ENCODE data around the gene HRK. TPM values are rescaled to one million over a fixed set of nuclear protein-coding genes. Genes with fewer than 3 reads are reported as not detected.

Gene HRK
- total RNA-seq, 1 experiment from 2014 or later, result 11.9 TPM

GRCh38 chr12:116880213-116880816, 926 bp downstream of the HRK start:
- in situ Hi-C loops (cut with HindIII; ENCODE audit: low pct_unique_long_range_greater_than_20kb, low sequenced_read_pairs), result no loop called here

GRCh38 chr12:116879509-116880212, 1.6 kb downstream of the HRK start:
- DNase-seq (ENCODE audit: low read depth, low spot score), result no peak
- in situ Hi-C loops (cut with HindIII; ENCODE audit: low pct_unique_long_range_greater_than_20kb, low sequenced_read_pairs), result no loop called here

More at GRCh38 chr12:116880213-116880816, 926 bp downstream of the HRK start:
- no peak for DNase-seq (ENCODE audit: low read depth, low spot score)

- no peak for DNase-seq (ENCODE audit: low read depth, low spot score)
- in situ Hi-C loops (cut with HindIII; ENCODE audit: low pct_unique_long_range_greater_than_20kb, low sequenced_read_pairs), result no loop called here
These were observed 2.4 kb downstream of the HRK start for GRCh38 chr12:116878567-116879508.

GRCh38 chr12:116876151-116876869, 4.9 kb downstream of the HRK start:
- in situ Hi-C loops (cut with HindIII; ENCODE audit: low pct_unique_long_range_greater_than_20kb, low sequenced_read_pairs), result no loop called here

GRCh38 chr12:116874324-116874995, 6.8 kb downstream of the HRK start:
- in situ Hi-C loops (cut with HindIII; ENCODE audit: low pct_unique_long_range_greater_than_20kb, low sequenced_read_pairs), result no loop called here
- DNase-seq (ENCODE audit: low read depth, low spot score), result no peak

More at GRCh38 chr12:116876151-116876869, 4.9 kb downstream of the HRK start:
- DNase-seq (ENCODE audit: low read depth, low spot score), result peak; percentile 90

- DNase-seq (ENCODE audit: low read depth, low spot score), result no peak
- in situ Hi-C loops (cut with HindIII; ENCODE audit: low pct_unique_long_range_greater_than_20kb, low sequenced_read_pairs), result no loop called here
These were observed 10.9 kb downstream of the HRK start for GRCh38 chr12:116870306-116870705.

- in situ Hi-C loops (cut with HindIII; ENCODE audit: low pct_unique_long_range_greater_than_20kb, low sequenced_read_pairs), result no loop called here
- no peak for DNase-seq (ENCODE audit: low read depth, low spot score)
These were observed 13.7 kb downstream of the HRK start for GRCh38 chr12:116867523-116867922.

- in situ Hi-C loops (cut with HindIII; ENCODE audit: low pct_unique_long_range_greater_than_20kb, low sequenced_read_pairs), result no loop called here
- DNase-seq (ENCODE audit: low read depth, low spot score), result peak; percentile 42
These were observed 16.7 kb downstream of the HRK start for GRCh38 chr12:116864371-116865160.

GRCh38 chr12:116863275-116863767, 17.9 kb downstream of the HRK start:
- peak; percentile 96 for DNase-seq (ENCODE audit: low read depth, low spot score)
- in situ Hi-C loops (cut with HindIII; ENCODE audit: low pct_unique_long_range_greater_than_20kb, low sequenced_read_pairs), result no loop called here

- in situ Hi-C loops (cut with HindIII; ENCODE audit: low pct_unique_long_range_greater_than_20kb, low sequenced_read_pairs), result no loop called here
- DNase-seq (ENCODE audit: low read depth, low spot score), result no peak
These were observed 19.1 kb downstream of the HRK start for GRCh38 chr12:116862167-116862566.

- in situ Hi-C loops (cut with HindIII; ENCODE audit: low pct_unique_long_range_greater_than_20kb, low sequenced_read_pairs), result no loop called here
- DNase-seq (ENCODE audit: low read depth, low spot score), result peak; percentile 78
These were observed 19.9 kb downstream of the HRK start for GRCh38 chr12:116861320-116861719.

GRCh38 chr12:116860263-116860662, 21.0 kb downstream of the HRK start:
- no peak for DNase-seq (ENCODE audit: low read depth, low spot score)
- in situ Hi-C loops (cut with HindIII; ENCODE audit: low pct_unique_long_range_greater_than_20kb, low sequenced_read_pairs), result no loop called here

GRCh38 chr12:116859079-116859478, 22.2 kb downstream of the HRK start:
- in situ Hi-C loops (cut with HindIII; ENCODE audit: low pct_unique_long_range_greater_than_20kb, low sequenced_read_pairs), result no loop called here

GRCh38 chr12:116856729-116857128, 24.5 kb downstream of the HRK start:
- in situ Hi-C loops (cut with HindIII; ENCODE audit: low pct_unique_long_range_greater_than_20kb, low sequenced_read_pairs), result no loop called here
- no peak for DNase-seq (ENCODE audit: low read depth, low spot score)

More at GRCh38 chr12:116859079-116859478, 22.2 kb downstream of the HRK start:
- DNase-seq (ENCODE audit: low read depth, low spot score), result no peak

GRCh38 chr12:116855744-116856470, 25.3 kb downstream of the HRK start:
- in situ Hi-C loops (cut with HindIII; ENCODE audit: low pct_unique_long_range_greater_than_20kb, low sequenced_read_pairs), result no loop called here
- DNase-seq (ENCODE audit: low read depth, low spot score), result no peak

- DNase-seq (ENCODE audit: low read depth, low spot score), result no peak
- in situ Hi-C loops (cut with HindIII; ENCODE audit: low pct_unique_long_range_greater_than_20kb, low sequenced_read_pairs), result no loop called here
These were observed 27.7 kb downstream of the HRK start for GRCh38 chr12:116853507-116853906.

Measured in SK-MEL-5 (cell line).